H9 (cell line): ENCODE data around the gene NFYB. TPM values are rescaled to one million over a fixed set of nuclear protein-coding genes. Genes with fewer than 3 reads are reported as not detected.
A peak's percentile ranks its signal among the peaks of the same experiment; 100 is the strongest.

Source experiments
- DNase-seq: peaks from one replicate; pipeline ENCODE4 v3.0.0-alpha.2; 2017
- H2AFZ ChIP-seq: one replicate; pipeline ENCODE4 v1.6.1; 2013; ENCODE audit warnings: mild to moderate bottlenecking, low read length, control low read depth, moderate library complexity
- H2AK5ac ChIP-seq: 2 replicates; pipeline ENCODE4 v1.6.1; 2013; ENCODE audit warnings: low read length, control low read depth, mixed read lengths; ENCODE audit not compliant: insufficient read length
- H2BK120ac ChIP-seq: one replicate; pipeline ENCODE4 v1.6.1; 2013; ENCODE audit warnings: low read depth, mild to moderate bottlenecking, low read length, control low read depth, inconsistent platforms; ENCODE audit not compliant: poor library complexity, severe bottlenecking
- H2BK12ac ChIP-seq: 2 replicates; pipeline ENCODE4 v1.6.1; 2013; ENCODE audit warnings: low read length, control low read depth, mixed read lengths, low read depth; ENCODE audit not compliant: insufficient read length
- H2BK15ac ChIP-seq: 2 replicates; pipeline ENCODE4 v1.6.1; 2013; ENCODE audit warnings: low read depth, low read length, control low read depth
- H2BK20ac ChIP-seq: one replicate; pipeline ENCODE4 v1.6.1; 2013; ENCODE audit warnings: low read depth, mild to moderate bottlenecking, low read length, control low read depth, inconsistent platforms; ENCODE audit not compliant: poor library complexity, severe bottlenecking
- H2BK5ac ChIP-seq: 2 replicates; pipeline ENCODE4 v1.6.1; 2013; ENCODE audit warnings: low read length, control low read depth, mixed read lengths; ENCODE audit not compliant: insufficient read length
- H3K14ac ChIP-seq: 2 replicates; pipeline ENCODE4 v1.6.1; 2013; ENCODE audit warnings: low read length, control low read depth; ENCODE audit not compliant: insufficient read depth
- H3K18ac ChIP-seq: 2 replicates; pipeline ENCODE4 v1.6.1; 2013; ENCODE audit warnings: low read depth, mild to moderate bottlenecking, mixed read lengths, low read length, control low read depth; ENCODE audit not compliant: insufficient read length
- H3K23ac ChIP-seq: 2 replicates; pipeline ENCODE4 v1.6.1; 2013; ENCODE audit warnings: low read length, control low read depth, mixed read lengths, low read depth; ENCODE audit not compliant: insufficient read length
- H3K23me2 ChIP-seq: 2 replicates; pipeline ENCODE4 v1.6.1; 2013; ENCODE audit warnings: low read depth, mild to moderate bottlenecking, mixed read lengths, low read length, control low read depth; ENCODE audit not compliant: insufficient read length, poor library complexity, severe bottlenecking
- H3K27ac ChIP-seq: 2 replicates; pipeline ENCODE4 v1.5.1; 2013; ENCODE audit warnings: low read length, control low read depth, mixed read lengths, low read depth; ENCODE audit not compliant: insufficient read length
- H3K27me3 ChIP-seq: 2 replicates; pipeline ENCODE4 v1.6.1; 2013; ENCODE audit warnings: low read length, control low read depth, inconsistent platforms; ENCODE audit not compliant: insufficient read depth
- H3K4ac ChIP-seq: 2 replicates; pipeline ENCODE4 v1.6.1; 2013; ENCODE audit warnings: low read depth, mild to moderate bottlenecking, control low read depth, inconsistent platforms, low read length, moderate library complexity
- H3K4me1 ChIP-seq: 2 replicates; pipeline ENCODE4 v1.6.1; 2013; ENCODE audit warnings: low read length, control low read depth, inconsistent platforms; ENCODE audit not compliant: insufficient read depth
- H3K4me2 ChIP-seq: 2 replicates; pipeline ENCODE4 v1.6.1; 2013; ENCODE audit warnings: low read length, control low read depth, mixed read lengths; ENCODE audit not compliant: insufficient read length, insufficient read depth
- H3K56ac ChIP-seq: 2 replicates; pipeline ENCODE4 v1.6.1; 2013; ENCODE audit warnings: low read depth, mild to moderate bottlenecking, mixed read lengths, low read length, control low read depth; ENCODE audit not compliant: insufficient read length
- H3K79me1 ChIP-seq: 2 replicates; pipeline ENCODE4 v1.6.1; 2013; ENCODE audit warnings: low read depth, mild to moderate bottlenecking, moderate library complexity, low read length, control low read depth, inconsistent platforms; ENCODE audit not compliant: insufficient read depth, poor library complexity, severe bottlenecking
- H3K79me2 ChIP-seq: 2 replicates; pipeline ENCODE4 v1.6.1; 2013; ENCODE audit warnings: low read length, control low read depth, inconsistent platforms; ENCODE audit not compliant: insufficient read depth
- H3K9ac ChIP-seq: 2 replicates; pipeline ENCODE4 v1.6.1; 2013; ENCODE audit warnings: low read length, control low read depth, mixed read lengths; ENCODE audit not compliant: insufficient read length; ENCODE audit errors: extremely low read depth
- H3K9me3 ChIP-seq: one replicate; pipeline ENCODE4 v1.6.1; 2013; ENCODE audit warnings: low read depth, low read length, inconsistent platforms; ENCODE audit not compliant: control insufficient read depth
- H3T11ph ChIP-seq: one replicate; pipeline ENCODE4 v1.6.1; 2013; ENCODE audit warnings: mild to moderate bottlenecking, low read length, control low read depth, inconsistent platforms
- H4K20me1 ChIP-seq: one replicate; pipeline ENCODE4 v1.6.1; 2013; ENCODE audit not compliant: control insufficient read depth, insufficient read length, insufficient read depth
- H4K5ac ChIP-seq: 2 replicates; pipeline ENCODE4 v1.6.1; 2013; ENCODE audit warnings: low read depth, mild to moderate bottlenecking, mixed read lengths, low read length, control low read depth; ENCODE audit not compliant: insufficient read length
- H4K8ac ChIP-seq: replicated peaks from 2 replicates; pipeline ENCODE4 v1.6.1; 2013; ENCODE audit warnings: low read length, control low read depth, mixed read lengths, low read depth; ENCODE audit not compliant: insufficient read length
- H4K91ac ChIP-seq: 2 replicates; pipeline ENCODE4 v1.6.1; 2013; ENCODE audit warnings: low read depth, mild to moderate bottlenecking, moderate library complexity, mixed read lengths, low read length, control low read depth; ENCODE audit not compliant: insufficient read length
- H3K27ac Mint-ChIP-seq, 3 experiments: 2 replicates in 2 of 3; 3 replicates in 1 of 3; pipeline ENCODE4 v1.8.0; 2020 to 2021; ENCODE audit warnings: mixed read lengths in 3 of 3, mild to moderate bottlenecking in 1 of 3, moderate library complexity in 1 of 3
- H3K27me3 Mint-ChIP-seq: 2 replicates; pipeline ENCODE4 v1.8.0; 2021; ENCODE audit warnings: low read depth, mild to moderate bottlenecking, moderate library complexity, mixed read lengths
- H3K36me3 Mint-ChIP-seq, 3 experiments: 2 replicates in 2 of 3; 3 replicates in 1 of 3; pipeline ENCODE4 v1.8.0; 2020 to 2021; ENCODE audit warnings: low read depth in 3 of 3, mixed read lengths in 3 of 3; ENCODE audit not compliant: insufficient read depth in 1 of 3
- H3K4me1 Mint-ChIP-seq, 2 experiments: 2 replicates each; pipeline ENCODE4 v1.8.0; 2020; ENCODE audit warnings: mixed read lengths in 2 of 2
- H3K4me3 Mint-ChIP-seq, 2 experiments: 2 replicates in 1 of 2; 3 replicates in 1 of 2; pipeline ENCODE4 v1.8.0; 2020 to 2021; ENCODE audit warnings: mild to moderate bottlenecking in 2 of 2, mixed read lengths in 2 of 2, moderate library complexity in 1 of 2
- H3K9me3 Mint-ChIP-seq, 2 experiments: 2 replicates in 1 of 2; 3 replicates in 1 of 2; pipeline ENCODE4 v1.8.0; 2020; ENCODE audit warnings: mild to moderate bottlenecking in 2 of 2, mixed read lengths in 2 of 2, moderate library complexity in 1 of 2
- WGBS: extraction: QIAGEN DNeasy Blood & Tissue Kit; methylation state at CpG from one replicate; pipeline ENCODE4 v1.1.7; 2013; ENCODE audit warnings: missing lambda C conversion rate, low lambda C conversion rate, mixed read lengths; ENCODE audit not compliant: insufficient read length; ENCODE audit errors: extremely low coverage; 5-methylcytosine and 5-hydroxymethylcytosine counted together
- total RNA-seq: library from RNA; stranded (reverse); gene quantifications from 2 replicates; pipeline ENCODE4 v1.2.1, GENCODE V29; 2021
- TF ChIP-seq, protein P1 (sequence below): fragments of 200-600 bp; sonication (generic); conservative IDR thresholded peaks from 3 replicates; pipeline ENCODE4 v1.8.0; 2021; ENCODE audit warnings: antibody characterized with exemption, mild to moderate bottlenecking

Gene NFYB
- total RNA-seq, 1 experiment from 2014 or later = 52.5 TPM

DNA sequence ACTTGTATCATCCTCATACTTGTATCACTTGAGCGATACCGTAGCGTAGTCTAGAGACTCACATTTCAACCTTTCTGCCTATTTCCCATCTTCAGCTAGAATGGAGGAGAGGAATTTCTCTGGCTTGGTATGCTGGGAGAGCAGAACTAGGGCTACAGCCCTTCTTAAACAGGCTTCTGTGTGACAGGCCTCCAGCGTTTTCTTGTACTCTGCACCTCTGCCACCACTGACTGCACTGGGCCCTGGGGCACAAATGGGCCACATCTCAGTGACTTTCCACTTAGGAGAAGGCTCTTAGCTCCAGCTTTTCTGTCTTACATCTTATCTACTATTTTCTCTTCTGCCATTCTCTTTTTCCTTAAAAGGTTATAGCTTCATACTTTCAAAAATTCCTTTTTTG lies 46.9 kb downstream of the NFYB start:
- peak overlapping the region in 2 of 3 experiments; percentile 10 to 62; a peak in 4 of 7 replicates for H3K27ac Mint-ChIP-seq
- no peaks in the 10 kb centered on the region for H3K27me3 Mint-ChIP-seq

More for the DNA sequence above, 46.9 kb downstream of the NFYB start:
- Mint-ChIP-seq H3K9me3 (no peaks in the 10 kb centered on the region), H3K36me3 (no peaks in the 10 kb centered on the region), H3K4me3 (no peak overlapping the region), H3K4me1 (peaks cover 8 to 11% of the 10 kb centered on the region in 2 experiments; a peak in 3 of 4 replicates)
- Histone ChIP-seq H4K91ac (no peak overlapping the region), H3K27ac (no peak overlapping the region), H3K4ac (no peak overlapping the region), H4K5ac (no peak overlapping the region), H3K9me3 (no peaks in the 10 kb centered on the region), H2AK5ac (no peak overlapping the region), H2AFZ (no peak overlapping the region), H2BK12ac (no peak overlapping the region), H3K79me1 (no peaks in the 10 kb centered on the region), H3K79me2 (no peaks in the 10 kb centered on the region), H3K14ac (0 out of 2 replicates have a peak overlapping the region, but pooled peaks have one; percentile 24), H3K18ac (no peak overlapping the region), H3K23ac (no peak overlapping the region), H2BK120ac (no peak overlapping the region), H3K4me2 (no peak overlapping the region), H3T11ph (no peak overlapping the region), H2BK20ac (no peak overlapping the region), H2BK5ac (no peak overlapping the region), H3K56ac (no peak overlapping the region), H3K27me3 (no peaks in the 10 kb centered on the region), H2BK15ac (no peak overlapping the region), H3K23me2 (no peaks in the 10 kb centered on the region), H4K8ac (no peak overlapping the region), H4K20me1 (no peaks in the 10 kb centered on the region), H3K4me1 (no peaks in the 10 kb centered on the region), H3K9ac (no peak overlapping the region)
- TF ChIP-seq, protein P1, sequence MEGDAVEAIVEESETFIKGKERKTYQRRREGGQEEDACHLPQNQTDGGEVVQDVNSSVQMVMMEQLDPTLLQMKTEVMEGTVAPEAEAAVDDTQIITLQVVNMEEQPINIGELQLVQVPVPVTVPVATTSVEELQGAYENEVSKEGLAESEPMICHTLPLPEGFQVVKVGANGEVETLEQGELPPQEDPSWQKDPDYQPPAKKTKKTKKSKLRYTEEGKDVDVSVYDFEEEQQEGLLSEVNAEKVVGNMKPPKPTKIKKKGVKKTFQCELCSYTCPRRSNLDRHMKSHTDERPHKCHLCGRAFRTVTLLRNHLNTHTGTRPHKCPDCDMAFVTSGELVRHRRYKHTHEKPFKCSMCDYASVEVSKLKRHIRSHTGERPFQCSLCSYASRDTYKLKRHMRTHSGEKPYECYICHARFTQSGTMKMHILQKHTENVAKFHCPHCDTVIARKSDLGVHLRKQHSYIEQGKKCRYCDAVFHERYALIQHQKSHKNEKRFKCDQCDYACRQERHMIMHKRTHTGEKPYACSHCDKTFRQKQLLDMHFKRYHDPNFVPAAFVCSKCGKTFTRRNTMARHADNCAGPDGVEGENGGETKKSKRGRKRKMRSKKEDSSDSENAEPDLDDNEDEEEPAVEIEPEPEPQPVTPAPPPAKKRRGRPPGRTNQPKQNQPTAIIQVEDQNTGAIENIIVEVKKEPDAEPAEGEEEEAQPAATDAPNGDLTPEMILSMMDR = no peak
- DNase-seq = no peak
- no CpG with 5 or more reads among the region's 4 CpGs for WGBS
